HPDE6-E6E7 (cell line): ENCODE measurements around the gene ZFYVE26.
"Not testable (repeated sequence)": the region's sequence is repeated elsewhere in the genome, so short reads cannot be mapped to it uniquely, and the experiment has no call there.

Experiments used
- DNase-seq: peaks from one replicate; pipeline ENCODE4 v3.0.0; 2011; ENCODE audit warnings: missing footprints; ENCODE audit errors: extremely low spot score

The ZFYVE26 gene

DNA sequence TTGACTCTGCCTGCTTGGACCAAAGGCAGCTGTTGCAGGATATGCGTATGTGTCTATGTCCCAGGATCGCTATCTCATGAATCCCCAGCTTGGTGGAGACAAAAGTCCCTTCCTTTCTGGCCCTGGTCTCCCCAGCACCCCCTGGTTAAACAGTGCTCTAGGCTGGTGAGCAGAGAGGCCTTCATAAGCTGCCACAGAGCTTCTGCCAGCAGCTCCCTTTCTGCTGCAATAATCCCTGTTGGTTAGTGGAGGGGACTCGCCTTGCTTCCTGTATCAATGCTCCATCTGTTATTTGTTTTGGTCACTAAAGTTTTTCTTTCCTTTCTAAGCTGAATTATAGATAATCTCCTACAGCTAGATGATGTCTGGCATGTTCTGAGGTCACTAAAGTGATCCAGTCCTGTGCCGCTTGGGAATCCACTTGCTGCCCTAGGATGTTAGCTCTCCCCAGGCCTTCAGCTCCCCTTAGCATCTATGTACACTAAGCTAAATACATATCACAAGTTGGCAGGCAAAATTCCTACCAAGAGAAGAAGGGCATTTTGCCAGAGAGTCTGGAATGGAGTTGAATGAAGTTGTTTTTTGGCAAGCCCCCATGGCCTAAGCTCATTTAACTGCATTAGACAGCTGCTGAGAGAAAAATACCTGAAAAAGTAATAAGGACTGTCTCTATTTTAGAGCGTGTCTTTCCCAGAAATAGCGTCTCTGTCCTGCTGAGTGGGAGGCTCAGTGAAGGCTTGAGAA, 66.9 kb downstream of the ZFYVE26 start:
- DNase-seq: no peak

DNA sequence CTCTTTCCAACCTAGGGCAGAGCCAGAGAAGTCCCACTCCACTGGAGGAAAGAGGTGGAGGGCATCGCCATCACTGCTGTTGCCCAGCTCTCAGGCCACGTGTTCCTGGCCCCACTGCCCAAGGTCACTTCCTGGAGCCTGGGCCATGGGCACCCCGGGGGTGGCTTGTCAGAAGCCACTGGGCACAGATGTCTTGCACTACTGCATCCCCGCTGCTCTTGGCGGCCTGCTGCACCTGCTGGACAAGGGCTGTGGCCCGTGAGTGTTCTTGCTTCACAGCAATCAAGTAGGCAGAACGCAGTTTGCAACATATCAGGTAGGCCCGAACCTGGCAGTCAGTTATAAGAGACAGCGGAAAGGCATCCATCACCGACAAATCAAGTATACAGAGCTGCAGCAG, 68.1 kb downstream of the ZFYVE26 start:
- DNase-seq: no peak

DNA sequence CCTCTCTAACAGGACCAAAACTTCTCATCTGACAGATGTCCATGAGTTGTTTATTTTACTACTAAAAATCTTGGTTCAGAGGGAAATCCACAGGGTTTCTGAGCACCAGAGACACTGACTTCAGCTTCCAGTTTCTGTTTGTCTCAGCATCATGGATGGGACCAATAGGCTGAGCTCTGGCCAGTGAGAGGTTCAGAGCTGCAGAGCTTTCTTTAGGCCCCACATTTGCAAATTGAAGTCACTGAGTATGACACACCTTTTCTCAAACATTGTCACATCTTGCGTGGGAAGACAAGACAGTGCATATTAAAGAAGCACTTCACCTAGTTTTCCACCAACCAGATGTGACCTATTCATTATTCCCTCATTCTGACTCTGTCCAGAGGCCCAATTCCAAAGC, 69.5 kb downstream of the ZFYVE26 start:
- no peak for DNase-seq

DNA sequence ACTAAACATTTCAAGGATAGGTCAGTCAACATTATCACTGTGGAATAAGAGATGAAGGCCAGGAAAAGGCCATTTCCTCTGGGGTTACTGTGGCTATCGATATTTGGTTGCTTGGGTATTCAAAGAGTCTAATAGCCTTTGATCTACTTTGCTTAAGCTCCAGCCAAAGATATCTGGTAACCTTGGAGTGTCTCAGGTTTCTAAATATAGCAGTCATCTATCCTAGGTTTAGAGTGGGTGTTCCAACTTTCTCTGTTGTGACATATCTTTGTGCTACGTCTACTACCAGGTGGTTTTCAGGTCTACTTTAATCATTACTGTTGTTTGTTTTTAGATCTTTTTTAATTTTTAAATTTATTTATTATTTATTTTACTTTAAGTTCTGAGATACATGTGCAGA, 72.3 kb downstream of the ZFYVE26 start:
- no peak for DNase-seq

DNA sequence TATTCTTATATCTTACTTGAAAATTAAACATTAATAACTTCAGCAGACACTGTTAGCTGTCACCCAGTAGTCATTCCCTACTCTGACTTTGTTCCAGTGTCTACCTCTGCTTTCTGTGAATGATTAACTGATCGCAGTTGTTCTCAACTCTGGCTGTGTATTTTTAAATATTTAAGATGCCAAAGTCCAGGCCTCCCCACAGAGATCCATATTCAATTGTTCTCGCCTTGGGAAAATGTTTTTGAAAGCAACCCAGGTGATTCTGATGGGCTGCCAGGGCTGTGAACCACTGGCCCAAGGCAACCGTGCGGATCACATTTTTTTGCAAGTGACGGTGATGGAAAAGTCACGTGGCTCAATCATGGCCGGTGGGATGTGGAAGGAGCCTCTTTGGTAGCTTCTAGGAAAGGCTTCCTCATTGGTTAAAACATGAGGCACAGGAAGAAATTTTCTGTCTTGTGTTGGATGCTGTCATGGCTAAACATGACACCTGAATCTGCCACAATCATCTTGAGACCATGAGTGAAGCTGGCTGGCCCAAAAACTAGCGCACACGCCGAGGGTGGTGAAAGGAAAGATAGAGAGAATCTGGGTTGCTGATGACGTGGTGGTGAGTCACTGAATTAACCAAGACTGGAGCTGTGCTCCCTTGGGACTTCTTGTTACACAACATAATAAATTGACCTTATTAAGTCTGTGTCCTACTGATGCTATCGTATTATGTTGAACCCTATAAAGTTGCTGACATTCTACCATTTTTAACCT, 77.5 kb downstream of the ZFYVE26 start:
- peak; percentile 89 for DNase-seq

DNA sequence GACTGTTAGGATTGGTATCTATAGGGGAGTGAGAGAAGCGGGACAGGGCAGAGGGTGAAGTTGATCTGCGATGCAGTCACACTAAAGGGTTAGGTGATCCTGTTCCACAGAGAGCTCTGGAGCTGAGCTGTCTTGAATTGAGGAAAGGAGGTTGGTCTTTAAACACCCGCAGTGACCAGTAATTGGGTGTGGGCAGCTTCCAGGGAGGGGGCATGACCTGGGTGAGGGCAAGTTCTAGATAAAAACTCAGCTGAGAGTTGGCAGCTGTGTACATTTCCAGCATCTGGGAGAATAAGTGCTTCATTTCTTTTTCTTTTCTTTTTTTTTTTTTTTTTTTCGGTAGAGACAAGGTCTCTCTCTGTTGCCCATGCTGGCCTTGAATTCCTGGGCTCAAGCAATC, 79.6 kb downstream of the ZFYVE26 start:
- no peak for DNase-seq

DNA sequence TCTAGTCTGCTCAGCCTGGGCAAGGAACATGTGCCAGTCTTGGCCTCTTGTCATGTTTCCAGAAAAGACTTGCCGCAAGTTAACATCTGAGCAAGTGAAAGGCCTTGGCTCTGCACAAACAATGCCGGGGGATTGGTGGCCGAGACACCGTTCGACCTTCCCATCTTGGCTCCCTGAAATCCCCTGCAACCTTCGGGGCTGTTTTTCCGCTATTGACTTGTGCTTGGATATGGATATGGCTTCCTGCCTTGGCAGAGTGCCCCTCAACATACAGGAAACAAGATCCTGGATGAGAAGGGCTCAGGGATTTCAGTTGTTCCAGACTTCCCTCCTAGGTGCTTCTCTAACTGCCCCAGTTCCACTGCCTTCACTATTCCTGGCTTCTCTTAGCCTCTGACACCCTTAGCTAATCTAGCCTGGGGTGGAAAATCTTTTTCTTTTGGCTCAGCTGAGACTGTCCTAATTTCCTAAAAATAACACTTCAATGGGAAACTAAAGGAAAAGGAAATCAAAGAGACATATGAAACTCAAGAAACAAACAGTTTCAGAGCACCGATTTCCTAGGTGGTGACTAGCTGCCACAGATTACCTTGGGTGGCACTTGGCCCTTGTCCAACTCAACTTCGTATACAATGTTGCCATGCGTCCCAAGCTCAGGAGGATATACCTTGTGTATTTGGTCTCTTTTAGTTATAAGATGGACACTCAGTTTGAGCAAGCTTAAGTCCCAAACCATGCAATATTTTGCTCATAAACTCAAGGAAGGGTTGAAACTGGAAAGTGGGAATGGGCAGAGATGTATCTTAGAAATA, 80.8 kb downstream of the ZFYVE26 start:
- no peak for DNase-seq

DNA sequence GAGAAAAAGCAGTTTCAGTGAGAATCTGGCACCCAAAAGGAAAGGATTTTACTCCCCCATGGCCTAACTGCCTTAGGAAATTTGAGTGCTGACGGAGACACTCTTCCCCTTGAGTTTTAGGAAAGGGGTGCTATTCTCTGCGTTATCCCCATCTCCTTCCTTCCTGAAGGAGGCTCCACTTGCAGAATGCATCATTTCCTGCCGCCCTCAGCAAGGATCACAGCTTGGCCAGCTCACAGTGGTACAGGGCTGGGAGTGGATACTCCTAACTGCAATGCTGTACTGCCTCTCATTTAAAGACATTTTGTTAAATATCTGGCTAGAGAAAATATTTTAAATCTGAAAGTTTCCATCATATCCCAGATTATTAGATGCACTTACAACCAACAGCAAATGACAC, 81.7 kb downstream of the ZFYVE26 start:
- no peak for DNase-seq

DNA sequence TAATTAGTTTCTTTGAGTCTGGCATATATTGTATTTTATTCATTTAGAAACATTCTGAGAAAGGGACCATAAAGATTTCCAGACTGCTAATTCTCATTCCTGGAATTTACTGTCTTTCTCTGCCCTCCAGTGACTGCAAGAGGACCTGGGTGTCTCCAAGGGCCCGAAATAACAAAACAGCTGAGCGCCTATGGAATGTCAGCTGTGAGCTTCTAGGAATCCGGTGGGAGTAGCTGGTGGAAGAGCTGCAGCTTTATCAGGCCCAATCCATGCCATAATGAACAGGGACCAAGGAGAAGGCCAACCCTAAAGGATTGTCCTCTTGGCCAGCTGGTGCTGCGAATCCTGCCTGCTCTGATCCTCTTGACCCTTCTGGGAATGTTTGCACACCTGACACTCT, 82.8 kb downstream of the ZFYVE26 start:
- no peak for DNase-seq

DNA sequence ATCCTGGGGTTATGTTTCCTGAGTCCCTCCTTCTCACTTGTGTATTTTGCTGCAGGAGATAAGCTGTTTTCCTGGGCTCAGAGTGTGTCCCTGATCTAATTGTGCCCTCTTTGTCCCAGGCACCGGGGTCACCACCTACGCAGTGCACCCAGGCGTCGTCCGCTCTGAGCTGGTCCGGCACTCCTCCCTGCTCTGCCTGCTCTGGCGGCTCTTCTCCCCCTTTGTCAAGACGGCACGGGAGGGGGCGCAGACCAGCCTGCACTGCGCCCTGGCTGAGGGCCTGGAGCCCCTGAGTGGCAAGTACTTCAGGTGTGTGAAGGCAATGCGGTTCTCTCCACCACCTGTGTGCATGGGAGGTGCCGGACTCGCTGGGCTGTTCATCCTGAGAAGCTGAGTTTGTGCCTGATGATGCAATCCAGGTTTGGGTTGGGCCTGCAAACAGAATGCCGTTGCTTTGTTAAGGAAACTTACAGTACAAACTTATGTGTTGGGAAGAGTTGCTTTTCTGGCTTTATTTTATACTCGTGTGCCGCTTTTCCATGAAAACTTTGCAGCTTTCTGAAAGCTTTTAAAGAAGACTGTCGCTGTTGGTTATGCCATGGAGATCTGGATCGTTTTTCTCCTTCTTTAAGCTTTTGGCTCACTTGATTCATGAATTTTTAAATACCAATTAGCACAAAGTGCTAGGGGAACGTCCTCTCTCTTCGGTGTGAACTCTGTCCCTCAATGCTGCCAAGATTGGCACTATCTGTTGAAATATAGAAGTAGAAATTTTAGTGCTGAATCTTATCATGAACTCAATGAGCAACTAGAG, 87.1 kb downstream of the ZFYVE26 start:
- no peak for DNase-seq

DNA sequence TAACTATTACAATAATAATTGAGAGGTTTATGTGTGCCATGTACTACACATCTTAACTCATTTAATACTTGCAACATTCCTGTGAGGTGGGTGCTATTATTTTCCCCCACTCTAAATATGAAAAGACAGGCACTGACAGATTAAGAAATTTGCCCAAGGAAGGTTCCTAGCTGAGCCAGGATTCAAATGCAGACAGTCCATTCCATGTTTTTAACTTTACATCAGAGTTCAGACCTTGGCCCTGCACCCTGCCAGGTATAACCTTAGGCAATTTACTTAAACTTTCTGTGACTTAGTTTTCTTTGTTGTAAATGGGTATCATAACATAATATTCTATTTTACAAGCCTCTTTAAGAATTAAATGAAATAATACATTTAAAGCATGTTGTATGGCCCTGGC, 88.1 kb downstream of the ZFYVE26 start:
- no peak for DNase-seq

DNA sequence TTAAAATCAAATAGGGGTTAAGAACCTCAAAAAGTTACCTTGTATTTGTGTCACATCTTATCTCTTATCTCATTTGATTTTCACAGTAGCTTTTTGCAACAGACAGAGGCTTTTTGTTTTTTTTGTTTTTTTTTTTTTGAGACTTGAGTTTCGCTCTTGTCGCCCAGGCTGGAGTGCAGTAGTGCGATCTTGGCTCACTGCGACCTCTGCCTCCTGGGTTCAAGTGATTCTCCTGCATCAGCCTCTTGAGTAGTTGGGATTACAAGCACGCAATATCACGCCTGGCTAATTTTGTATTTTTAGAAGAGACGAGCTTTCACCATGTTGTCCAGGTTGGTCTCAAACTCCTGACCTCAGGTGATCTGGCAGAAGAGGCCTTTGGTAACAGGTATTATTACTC, 89.0 kb downstream of the ZFYVE26 start:
- no peak for DNase-seq

DNA sequence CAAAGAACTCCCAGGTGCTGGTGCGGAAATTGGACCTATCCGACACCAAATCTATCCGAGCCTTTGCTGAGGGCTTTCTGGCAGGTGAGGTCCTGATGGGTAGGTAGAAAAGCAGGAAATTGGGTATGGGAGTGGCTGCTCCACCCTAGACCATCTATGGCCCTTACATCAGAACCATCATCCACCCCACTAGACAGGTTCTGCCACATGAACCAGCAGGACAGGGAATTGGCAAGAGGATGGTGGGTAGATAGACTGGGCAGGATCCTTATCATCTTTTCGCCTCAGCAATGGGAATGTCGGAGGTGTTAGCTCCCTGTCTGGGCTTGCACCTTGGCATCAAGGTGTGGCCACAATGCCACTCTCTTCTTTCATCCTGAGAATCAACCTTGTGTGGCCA, 91.2 kb downstream of the ZFYVE26 start:
- DNase-seq: no peak

DNA sequence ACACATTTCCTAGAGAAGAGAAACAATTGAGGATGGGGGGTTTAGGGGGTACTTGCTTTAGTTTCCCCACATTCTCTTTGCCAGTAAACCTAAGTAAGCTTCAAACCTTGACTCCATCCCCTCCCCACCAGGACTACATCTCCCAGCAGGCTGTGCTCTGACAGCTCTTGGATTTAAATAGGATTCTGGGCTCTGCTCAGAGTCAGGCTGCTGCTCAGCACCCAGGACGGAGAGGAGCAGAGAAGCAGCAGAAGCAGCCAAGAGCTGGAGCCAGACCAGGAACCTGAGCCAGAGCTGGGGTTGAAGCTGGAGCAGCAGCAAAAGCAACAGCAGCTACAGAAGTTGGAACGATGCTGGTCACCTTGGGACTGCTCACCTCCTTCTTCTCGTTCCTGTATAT, 94.1 kb downstream of the ZFYVE26 start:
- no peak for DNase-seq

DNA sequence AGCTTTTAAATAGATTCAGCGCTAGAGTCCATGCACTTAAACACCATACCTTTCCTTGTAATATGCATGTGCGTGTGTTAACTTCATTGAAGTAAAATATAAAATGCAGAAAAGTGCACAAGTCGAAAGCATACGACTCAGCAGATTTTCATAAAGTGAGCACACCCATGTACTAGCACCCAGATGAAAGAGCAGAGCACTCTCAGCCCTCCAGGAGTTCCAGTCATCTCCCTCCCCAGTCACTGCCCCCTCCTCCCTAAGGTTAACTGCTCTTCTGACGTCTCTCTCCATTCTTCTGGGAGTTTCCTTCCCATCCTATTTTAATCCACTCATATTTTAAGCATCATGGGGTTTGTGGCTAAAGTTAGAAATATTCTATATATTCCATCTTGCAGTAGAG, 94.5 kb downstream of the ZFYVE26 start:
- DNase-seq: no peak

DNA sequence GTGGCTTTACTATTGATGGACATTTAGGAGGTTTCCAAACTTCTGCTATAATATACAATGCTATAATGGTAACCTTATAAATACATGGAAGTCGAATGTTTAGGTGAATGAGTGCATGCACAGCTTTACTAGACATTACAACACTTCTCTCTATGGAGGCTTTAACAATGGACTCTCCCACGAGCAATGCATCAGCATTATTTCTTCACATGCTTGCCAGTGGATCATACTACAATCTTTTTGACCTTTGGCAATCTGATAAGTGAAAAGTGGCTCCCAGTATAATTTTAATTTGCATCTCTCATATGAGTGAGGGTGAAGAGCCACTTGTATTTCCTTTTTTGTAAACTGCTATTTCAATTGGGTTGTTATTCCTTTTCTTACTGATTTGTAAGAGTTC, 96.5 kb downstream of the ZFYVE26 start:
- no peak for DNase-seq

DNA sequence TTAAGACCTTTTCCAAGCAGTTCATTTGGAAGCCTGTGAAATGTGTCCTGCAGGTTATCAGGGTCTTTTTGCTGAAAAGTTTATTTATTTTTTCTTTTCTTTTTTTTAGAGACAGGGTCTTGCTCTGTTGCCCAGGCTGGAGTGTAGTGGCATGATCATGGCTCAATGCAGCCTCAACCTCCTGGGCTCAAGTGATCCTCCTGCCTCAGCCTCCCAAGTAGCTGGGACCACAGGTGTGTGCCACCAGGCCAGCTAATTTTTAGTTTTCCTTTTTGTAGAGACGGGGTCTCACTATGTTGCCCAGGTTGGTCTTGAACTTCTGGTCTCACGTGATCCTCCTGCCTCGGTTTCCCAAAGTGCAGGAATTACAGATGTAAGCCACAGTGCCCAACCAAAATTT, 97.0 kb downstream of the ZFYVE26 start:
- not testable (repeated sequence) for DNase-seq

DNA sequence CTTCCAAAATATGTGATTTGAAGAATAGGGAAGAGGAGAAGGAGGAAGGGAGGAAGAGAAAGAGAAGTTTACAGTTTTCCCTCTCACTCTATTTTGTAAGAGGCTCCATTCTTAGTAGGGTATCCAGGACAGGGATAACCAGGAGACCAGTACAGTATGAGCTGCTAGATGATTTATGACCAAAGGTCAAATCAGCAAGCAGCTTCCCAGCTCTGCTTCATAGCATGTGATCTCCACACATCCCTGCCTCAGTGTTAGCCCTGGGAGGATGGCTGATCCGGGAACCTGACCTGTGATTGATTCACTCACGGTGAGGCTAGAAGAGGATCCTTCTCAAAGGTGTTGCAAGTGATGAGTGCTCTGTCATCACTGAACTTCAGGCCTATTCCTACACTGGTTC, 98.1 kb downstream of the ZFYVE26 start:
- DNase-seq: no peak

DNA sequence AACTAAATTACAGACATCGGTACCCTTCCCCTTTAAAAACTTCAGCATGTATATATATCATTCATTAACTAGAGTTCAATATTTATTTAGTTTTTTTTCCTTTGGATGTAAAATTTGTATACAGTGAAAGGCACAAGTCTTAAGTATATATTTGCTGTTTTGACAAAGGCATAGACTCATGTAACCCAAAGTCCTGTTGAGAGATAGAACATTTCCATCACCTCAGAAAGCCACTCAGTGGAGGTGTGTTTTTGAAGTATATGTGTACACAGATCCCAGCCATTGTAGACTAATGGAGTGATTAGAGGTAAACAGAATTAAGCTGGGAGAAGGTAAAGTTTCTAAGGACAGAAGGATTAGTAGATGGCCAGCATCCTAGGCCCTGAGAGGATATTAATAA, 99.3 kb downstream of the ZFYVE26 start:
- no peak for DNase-seq

DNA sequence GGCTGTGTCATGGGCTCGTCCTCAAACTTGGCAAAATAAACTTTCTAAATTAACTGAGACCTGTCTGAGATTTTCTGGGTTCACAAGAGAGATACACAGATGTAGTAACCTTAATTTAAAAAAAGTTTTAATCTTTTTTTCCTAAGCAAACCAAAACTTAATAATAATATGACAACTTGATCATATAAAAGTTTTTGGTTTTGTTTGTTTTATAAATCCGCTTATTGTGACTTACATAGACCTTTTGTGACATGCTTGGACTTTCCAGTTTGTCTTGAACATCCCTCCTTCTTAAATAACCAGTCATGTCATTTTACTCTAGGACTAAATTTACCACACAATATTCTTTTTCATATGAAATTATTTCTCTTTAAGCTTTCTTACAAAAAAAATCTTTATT, 106.2 kb downstream of the ZFYVE26 start:
- no peak for DNase-seq

DNA sequence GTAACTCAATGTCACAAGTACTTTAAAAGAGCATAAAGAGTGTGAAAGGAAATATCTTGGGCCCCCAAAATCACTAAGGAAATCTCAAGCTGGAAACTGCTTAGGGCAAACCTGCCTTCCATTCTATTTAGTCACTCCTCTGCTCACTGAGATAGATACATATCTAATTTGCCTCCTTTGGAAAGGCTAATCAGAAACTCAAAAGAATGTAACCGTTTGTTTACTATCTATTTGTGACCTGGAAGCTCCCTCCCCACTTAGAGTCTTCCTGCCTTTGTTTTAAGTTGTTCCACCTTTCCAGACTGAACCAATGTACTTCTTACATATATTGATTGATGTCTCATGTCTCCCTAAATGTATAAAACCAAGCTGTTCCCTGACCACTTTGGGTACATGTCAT, 106.6 kb downstream of the ZFYVE26 start:
- DNase-seq: not testable (repeated sequence)

DNA sequence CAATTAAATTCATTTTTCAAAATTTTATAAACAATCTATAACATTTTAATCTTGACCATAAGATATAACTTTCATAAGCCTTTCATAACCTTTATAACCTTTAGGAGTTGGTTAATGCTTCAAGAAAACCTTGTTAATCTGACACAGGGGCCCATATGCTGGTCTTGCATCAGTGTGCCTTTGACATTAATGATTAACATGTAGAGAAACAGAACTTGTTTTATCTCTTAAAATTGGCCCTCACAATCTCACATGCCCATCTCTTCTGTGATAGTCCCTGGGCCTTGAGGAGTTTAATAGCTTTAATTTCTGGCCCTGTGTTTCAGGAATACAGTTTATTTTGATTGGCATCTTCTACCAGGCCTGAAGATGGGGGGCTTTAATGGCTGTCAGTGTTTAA, 107.0 kb downstream of the ZFYVE26 start:
- not testable (repeated sequence) for DNase-seq
